HEK293T (cell line): Measurements from ENCODE around the gene MYOZ2.
"Not testable (repeated sequence)": the region's sequence is repeated elsewhere in the genome, so short reads cannot be mapped to it uniquely, and the experiment has no call there.

Experiments used
- CTCF ChIA-PET: fragments of 350-600 bp; formaldehyde crosslinking; extraction: SDS; loops from one replicate; lab custom pipeline; 2021; ENCODE audit warnings: antibody characterized with exemption, inconsistent platforms; lab: Yijun Ruan, JAX
- POLR2A ChIA-PET: fragments of 350-600 bp; formaldehyde crosslinking; extraction: SDS; loops from one replicate; lab custom pipeline; 2020; ENCODE audit warnings: antibody characterized with exemption, inconsistent platforms; lab: Yijun Ruan, JAX
- DNase-seq: peaks from one replicate; pipeline ENCODE4 v3.0.0; 2012; ENCODE audit warnings: mixed read lengths; ENCODE audit errors: extremely low spot score
- ARNT ChIP-seq: fragments of 450-650 bp; IDR thresholded peaks from 2 replicates; pipeline ENCODE4 v1.6.1; 2017; ENCODE audit warnings: mild to moderate bottlenecking
- BHLHE40 ChIP-seq: fragments of 450-650 bp; IDR thresholded peaks from 2 replicates; pipeline ENCODE4 v1.6.1; 2016; ENCODE audit warnings: mild to moderate bottlenecking, moderate library complexity, borderline replicate concordance
- CTBP1 ChIP-seq: fragments of 450-650 bp; IDR thresholded peaks from 2 replicates; pipeline ENCODE4 v1.6.1; 2016; ENCODE audit warnings: borderline replicate concordance
- ELF4 ChIP-seq: fragments of 450-650 bp; IDR thresholded peaks from 2 replicates; pipeline ENCODE4 v1.6.1; 2017; ENCODE audit warnings: antibody characterized with exemption
- FOXA1 ChIP-seq: fragments of 450-650 bp; IDR thresholded peaks from 2 replicates; pipeline ENCODE4 v1.6.1; 2016; ENCODE audit warnings: mild to moderate bottlenecking
- FOXK2 ChIP-seq: fragments of 450-650 bp; IDR thresholded peaks from 2 replicates; pipeline ENCODE4 v1.6.1; 2016; ENCODE audit warnings: mild to moderate bottlenecking
- FOXM1 ChIP-seq: fragments of 450-650 bp; IDR thresholded peaks from 2 replicates; pipeline ENCODE4 v1.6.1; 2017; ENCODE audit warnings: mild to moderate bottlenecking, borderline replicate concordance
- HDGF ChIP-seq: fragments of 450-650 bp; IDR thresholded peaks from 2 replicates; pipeline ENCODE4 v1.6.1; 2017; ENCODE audit warnings: antibody characterized with exemption, borderline replicate concordance
- L3MBTL2 ChIP-seq: fragments of 450-650 bp; conservative IDR thresholded peaks from 2 replicates; pipeline ENCODE4 v1.6.1; 2016; ENCODE audit warnings: mild to moderate bottlenecking
- LEF1 ChIP-seq: fragments of 450-650 bp; IDR thresholded peaks from 2 replicates; pipeline ENCODE4 v1.6.1; 2017; ENCODE audit warnings: mild to moderate bottlenecking, borderline replicate concordance
- NFRKB ChIP-seq: fragments of 450-650 bp; IDR thresholded peaks from 2 replicates; pipeline ENCODE4 v1.6.1; 2016; ENCODE audit warnings: mild to moderate bottlenecking, moderate library complexity
- SP1 ChIP-seq: fragments of 450-650 bp; IDR thresholded peaks from 2 replicates; pipeline ENCODE4 v1.6.1; 2017
- SUZ12 ChIP-seq: fragments of 450-650 bp; IDR thresholded peaks from 2 replicates; pipeline ENCODE4 v1.6.1; 2016; ENCODE audit warnings: mild to moderate bottlenecking
- TARDBP ChIP-seq: fragments of 450-650 bp; IDR thresholded peaks from 2 replicates; pipeline ENCODE4 v1.6.1; 2016
- ZNF384 ChIP-seq: fragments of 450-650 bp; IDR thresholded peaks from 2 replicates; pipeline ENCODE4 v1.6.1; 2016
- TF ChIP-seq, protein P1 (sequence below): fragments of 450-650 bp; IDR thresholded peaks from 2 replicates; pipeline ENCODE4 v1.6.1; 2016

Gene MYOZ2

DNA sequence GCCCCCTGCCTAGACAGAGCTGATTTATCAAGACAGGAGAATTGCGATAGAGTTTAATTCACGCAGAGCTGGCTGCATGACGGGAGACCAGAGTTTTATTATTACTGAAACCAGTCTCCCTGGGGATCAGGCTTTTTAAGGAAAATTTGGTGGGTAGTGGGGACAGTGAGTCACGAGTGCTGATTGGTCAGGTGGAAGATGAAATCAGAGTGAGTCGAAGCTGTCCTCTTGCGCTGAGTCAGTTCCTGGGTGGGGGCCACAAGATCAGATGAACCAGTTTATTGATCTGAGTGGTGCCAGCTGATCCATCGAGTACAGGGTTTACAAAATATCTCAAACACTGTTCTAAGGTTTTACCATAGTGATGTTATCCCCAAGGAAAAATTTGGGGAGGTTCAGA, 36.6 kb downstream of the MYOZ2 start:
- DNase-seq, result no peak
- ChIA-PET POLR2A (interaction anchor here (1.5 kb wide), 1 partner anchor 40 kb away, joined by 5 read pairs; the partner anchor contains the start of gene USP53), CTCF (no interaction called here)
- TF ChIP-seq L3MBTL2 (no peak), ZNF384 (no peak), ELF4 (no peak), NFRKB (no peak), LEF1 (no peak), FOXM1 (no peak), FOXA1 (no peak), HDGF (no peak), CTBP1 (no peak), TARDBP (no peak), SP1 (no peak), ARNT (no peak)
- TF ChIP-seq, protein P1, sequence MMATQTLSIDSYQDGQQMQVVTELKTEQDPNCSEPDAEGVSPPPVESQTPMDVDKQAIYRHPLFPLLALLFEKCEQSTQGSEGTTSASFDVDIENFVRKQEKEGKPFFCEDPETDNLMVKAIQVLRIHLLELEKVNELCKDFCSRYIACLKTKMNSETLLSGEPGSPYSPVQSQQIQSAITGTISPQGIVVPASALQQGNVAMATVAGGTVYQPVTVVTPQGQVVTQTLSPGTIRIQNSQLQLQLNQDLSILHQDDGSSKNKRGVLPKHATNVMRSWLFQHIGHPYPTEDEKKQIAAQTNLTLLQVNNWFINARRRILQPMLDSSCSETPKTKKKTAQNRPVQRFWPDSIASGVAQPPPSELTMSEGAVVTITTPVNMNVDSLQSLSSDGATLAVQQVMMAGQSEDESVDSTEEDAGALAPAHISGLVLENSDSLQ, result no peak

- DNase-seq, POLR2A ChIA-PET, CTCF ChIA-PET: not testable (repeated sequence)
These were observed 38.2 kb downstream of the MYOZ2 start for GRCh38 chr4:119173729-119174361.

DNA sequence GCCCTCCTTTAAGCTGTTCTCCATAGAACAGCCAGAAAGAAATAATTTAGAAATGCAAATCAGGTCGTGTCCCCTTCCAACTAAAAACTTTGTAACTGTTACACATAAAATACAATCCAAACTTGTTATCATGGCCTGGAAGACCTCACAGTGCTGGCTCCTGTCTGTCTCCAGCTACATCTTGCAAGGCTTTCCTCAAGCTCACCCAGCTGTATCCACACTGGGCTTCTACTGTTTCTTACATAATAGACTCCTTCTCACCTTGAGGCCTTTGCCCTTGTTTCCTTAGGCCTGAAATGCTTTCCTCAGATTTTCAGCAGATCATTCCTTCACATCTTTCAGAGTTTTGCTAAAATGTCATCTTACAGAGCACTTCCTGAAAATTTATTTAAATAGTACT, 43.4 kb downstream of the MYOZ2 start:
- ChIA-PET CTCF (interaction anchor here (1.2 kb wide), 1 partner anchor 10 kb away, joined by 4 read pairs; no protein-coding TSS in a partner anchor), POLR2A (no interaction called here)
- TF ChIP-seq TARDBP, result no peak
- TF ChIP-seq FOXK2, result no peak
- TF ChIP-seq SP1, result no peak
- TF ChIP-seq SUZ12, result no peak
- TF ChIP-seq LEF1, result no peak
- no peak for TF ChIP-seq L3MBTL2
- DNase-seq, result no peak

DNA sequence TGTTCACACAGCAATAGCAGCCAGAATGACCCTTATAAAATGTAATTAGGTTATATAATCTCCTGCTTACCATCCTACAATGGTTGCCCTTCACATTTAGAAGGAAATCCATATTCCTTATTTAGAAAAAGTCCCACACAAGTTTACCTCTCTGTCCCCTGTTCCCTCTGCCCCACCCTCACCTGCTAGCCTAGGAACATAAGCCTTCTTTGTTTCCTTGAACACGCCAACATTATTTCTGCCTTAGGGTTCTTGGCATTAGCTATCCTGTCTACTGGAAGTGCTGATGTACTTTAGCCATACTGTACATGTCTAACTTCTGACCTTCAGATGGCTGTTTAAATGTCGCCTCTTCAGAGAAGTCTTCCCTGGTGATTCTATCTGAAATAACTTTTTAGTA, 48.5 kb downstream of the MYOZ2 start:
- CTCF ChIA-PET, result no interaction called here
- TF ChIP-seq ZNF384 (no peak), SP1 (no peak), FOXA1 (no peak), L3MBTL2 (no peak), BHLHE40 (no peak)
- TF ChIP-seq, protein P1, result no peak
- no peak for DNase-seq
- POLR2A ChIA-PET, result no interaction called here

- DNase-seq, result no peak
- no peak for TF ChIP-seq CTBP1
- TF ChIP-seq HDGF, result no peak
- no peak for TF ChIP-seq FOXK2
- no peak for TF ChIP-seq ARNT
- TF ChIP-seq ELF4, result no peak
- TF ChIP-seq BHLHE40, result no peak
- POLR2A ChIA-PET, result interaction anchor here (2.3 kb wide), 1 partner anchor 23 kb away, joined by 7 read pairs; the partner anchor contains the start of gene USP53
- CTCF ChIA-PET, result interaction anchor here (1.9 kb wide), 1 partner anchor 11 kb away, joined by 4 read pairs; no protein-coding TSS in a partner anchor
These were observed 54.0 kb downstream of the MYOZ2 start for GRCh38 chr4:119189638-119190037.

DNA sequence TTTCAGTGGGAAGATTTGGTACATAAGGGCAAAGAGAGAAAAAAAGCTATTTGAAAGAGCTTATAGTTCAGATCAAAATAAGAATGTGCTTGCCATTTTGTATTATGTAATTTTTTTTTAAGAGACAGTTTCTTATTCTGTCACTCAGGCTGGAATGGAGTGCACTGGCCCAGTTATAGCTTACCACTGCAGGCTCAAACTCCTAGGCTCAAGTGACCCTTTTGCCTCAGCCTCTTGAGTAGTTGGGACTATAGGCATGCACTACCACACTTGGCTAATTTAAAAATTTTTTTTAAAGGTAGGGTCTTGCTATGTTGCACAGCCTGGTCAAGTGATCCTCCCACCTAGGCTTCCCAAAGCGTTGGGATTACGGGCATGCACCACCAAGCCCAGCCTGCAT, 54.7 kb downstream of the MYOZ2 start:
- CTCF ChIA-PET, result interaction anchor here (0.7 to 1.9 kb wide), 2 partner anchors 12 to 47 kb away, joined by 3 to 4 read pairs; no protein-coding TSS in a partner anchor
- no peak for DNase-seq
- no peak for TF ChIP-seq FOXK2
- no peak for TF ChIP-seq FOXM1
- no peak for TF ChIP-seq FOXA1
- POLR2A ChIA-PET, result interaction anchor here (2.3 kb wide), 1 partner anchor 23 kb away, joined by 7 read pairs; the partner anchor contains the start of gene USP53

DNA sequence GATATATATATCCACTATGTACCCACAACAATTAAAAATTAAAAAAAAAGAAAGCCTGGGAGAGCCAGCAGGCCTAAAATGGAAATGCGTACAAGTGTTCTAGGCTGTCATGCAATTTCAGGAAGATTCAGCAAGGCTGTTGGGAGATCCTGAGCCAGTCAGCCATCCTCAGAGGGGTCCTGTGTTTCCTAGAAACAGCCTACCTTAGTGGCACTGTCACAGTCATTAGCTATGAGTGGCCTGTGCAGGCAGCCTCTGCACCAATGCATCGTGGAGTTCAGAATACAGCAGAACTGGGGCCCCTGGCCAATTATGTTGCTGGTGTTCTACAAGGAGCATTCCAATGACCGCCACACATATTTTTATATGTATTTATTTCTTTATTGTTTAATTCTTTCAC, 55.9 kb downstream of the MYOZ2 start:
- CTCF ChIA-PET, result no interaction called here
- DNase-seq, result no peak
- POLR2A ChIA-PET, result no interaction called here
- TF ChIP-seq BHLHE40, result no peak
- no peak for TF ChIP-seq FOXK2
- TF ChIP-seq SP1, result no peak
- TF ChIP-seq FOXA1, result no peak
- no peak for TF ChIP-seq SUZ12

- ChIA-PET POLR2A (no interaction called here), CTCF (no interaction called here)
- DNase-seq, result no peak
- TF ChIP-seq SP1 (no peak), ZNF384 (no peak), ARNT (no peak), FOXM1 (no peak), BHLHE40 (no peak), ELF4 (no peak)
These were observed 62.2 kb downstream of the MYOZ2 start for GRCh38 chr4:119197772-119198212.
